CD14-positive monocyte (primary cell): ENCODE measurements around the gene MORC4. TPM values are rescaled to one million over a fixed set of nuclear protein-coding genes. Genes with fewer than 3 reads are reported as not detected.

Experiments used
- DNase-seq, 3 donors: peaks; one replicate each; pipeline ENCODE4 v3.0.0-alpha.2; 2011 to 2022
- H2AFZ ChIP-seq: 2 replicates; pipeline ENCODE4 v1.6.0; 2012; ENCODE audit warnings: mild to moderate bottlenecking, low read depth, low read length, inconsistent platforms; ENCODE audit not compliant: insufficient read depth, poor library complexity, severe bottlenecking
- H3K27ac ChIP-seq, 2 donors: 1 replicate in 1 of 2; 2 replicates in 1 of 2; pipeline ENCODE4 v1.5.1; 2012 to 2013; ENCODE audit warnings: low read length in 2 of 2, control low read depth in 1 of 2, inconsistent platforms in 1 of 2, low read depth in 1 of 2, mild to moderate bottlenecking in 1 of 2
- H3K27me3 ChIP-seq, 2 donors: one replicate each; pipeline versions ENCODE4 v1.6.0 to v1.6.1; 2011 to 2013; ENCODE audit warnings: low read length in 2 of 2; ENCODE audit not compliant: control insufficient read depth in 2 of 2, insufficient read depth in 2 of 2
- H3K36me3 ChIP-seq, 2 donors: replicated peaks in 1 of 2; 1 replicate in 1 of 2; 2 replicates in 1 of 2; pipeline versions ENCODE4 v1.5.1 to v1.6.1; 2012 to 2013; ENCODE audit warnings: low read length in 2 of 2, control low read depth in 1 of 2, inconsistent platforms in 1 of 2, mild to moderate bottlenecking in 1 of 2; ENCODE audit not compliant: insufficient read depth in 2 of 2, control insufficient read depth in 1 of 2
- H3K4me1 ChIP-seq, 2 donors: 1 replicate in 1 of 2; 2 replicates in 1 of 2; pipeline versions ENCODE4 v1.5.1 to v1.6.1; 2012 to 2013; ENCODE audit warnings: low read length in 2 of 2, control low read depth in 1 of 2, inconsistent platforms in 1 of 2, mild to moderate bottlenecking in 1 of 2, moderate library complexity in 1 of 2; ENCODE audit not compliant: insufficient read depth in 2 of 2, control insufficient read depth in 1 of 2
- H3K4me2 ChIP-seq: replicated peaks from 2 replicates; pipeline ENCODE3; 2012; ENCODE audit warnings: low read length, moderate library complexity, mild to moderate bottlenecking; ENCODE audit not compliant: poor library complexity, severe bottlenecking; ENCODE audit errors: extremely low read depth
- H3K4me3 ChIP-seq, 3 experiments: fragments of 200-600 bp in 1 of 3; sonication (generic) in 1 of 3; replicated peaks in 1 of 3; 1 replicate in 2 of 3; 2 replicates in 1 of 3; pipeline ENCODE4 v1.5.1; 2011 to 2013; ENCODE audit warnings: low read length in 3 of 3, mild to moderate bottlenecking in 3 of 3, control low read depth in 2 of 3, low read depth in 2 of 3, inconsistent platforms in 1 of 3, moderate library complexity in 1 of 3
- H3K79me2 ChIP-seq: 2 replicates; pipeline ENCODE4 v1.6.0; 2012; ENCODE audit warnings: mild to moderate bottlenecking, control low read depth, inconsistent platforms, low read length, moderate library complexity; ENCODE audit not compliant: insufficient read depth
- H3K9ac ChIP-seq: 2 replicates; pipeline ENCODE4 v1.6.0; 2017; ENCODE audit warnings: low read length, mild to moderate bottlenecking; ENCODE audit not compliant: insufficient read depth, poor library complexity, severe bottlenecking
- H3K9me3 ChIP-seq, 2 donors: replicated peaks in 1 of 2; 1 replicate in 1 of 2; 2 replicates in 1 of 2; pipeline versions ENCODE4 v1.5.1 to v1.6.1; 2012 to 2013; ENCODE audit warnings: low read length in 2 of 2, control low read depth in 1 of 2; ENCODE audit not compliant: control insufficient read depth in 1 of 2, insufficient read depth in 1 of 2
- H4K20me1 ChIP-seq: 2 replicates; pipeline ENCODE4 v1.6.0; 2012; ENCODE audit warnings: mild to moderate bottlenecking, low read length, control low read depth, moderate library complexity; ENCODE audit not compliant: insufficient read depth
- H3K27ac Mint-ChIP-seq, 7 donors: one replicate each; pipeline ENCODE4 v1.8.0; 2020; ENCODE audit warnings: mild to moderate bottlenecking in 7 of 7, mixed read lengths in 7 of 7, moderate library complexity in 6 of 7, inconsistent platforms in 2 of 7
- H3K27me3 Mint-ChIP-seq, 3 donors: one replicate each; pipeline ENCODE4 v1.8.0; 2021 to 2022; ENCODE audit warnings: low read depth in 3 of 3, mild to moderate bottlenecking in 3 of 3, mixed read lengths in 3 of 3, moderate library complexity in 3 of 3, inconsistent platforms in 1 of 3
- H3K36me3 Mint-ChIP-seq, 2 donors: one replicate each; pipeline ENCODE4 v1.8.0; 2020; ENCODE audit warnings: mixed read lengths in 2 of 2, inconsistent platforms in 1 of 2, mild to moderate bottlenecking in 1 of 2
- H3K4me1 Mint-ChIP-seq: one replicate; pipeline ENCODE4 v1.8.0; 2020; ENCODE audit warnings: mild to moderate bottlenecking, mixed read lengths
- H3K4me3 Mint-ChIP-seq, 2 donors: one replicate each; pipeline ENCODE4 v1.8.0; 2020; ENCODE audit warnings: mild to moderate bottlenecking in 2 of 2, mixed read lengths in 2 of 2, moderate library complexity in 1 of 2
- H3K9me3 Mint-ChIP-seq, 7 donors: one replicate each; pipeline ENCODE4 v1.8.0; 2020 to 2022; ENCODE audit warnings: mixed read lengths in 7 of 7, mild to moderate bottlenecking in 6 of 7, moderate library complexity in 6 of 7, inconsistent platforms in 2 of 7
- WGBS: methylation state at CpG from one replicate; pipeline ENCODE4 v1.1.5; 2013; ENCODE audit warnings: missing lambda C conversion rate; ENCODE audit not compliant: insufficient coverage; 5-methylcytosine and 5-hydroxymethylcytosine counted together
- intact Hi-C, 2 donors: fragments of 100-400 bp; cut with micrococcal nuclease; formaldehyde crosslinking; loops; one replicate each; pipeline versions ENCODE4 v1.15.0 to v1.15.1; 2023
- polyA plus RNA-seq, 3 donors: library from polyadenylated mRNA; depleted of rRNA in 1 of 3; unstranded in 2 of 3; stranded (reverse) in 1 of 3; fragments of 300-500 nt in 2 of 3; fragments of >200 nt in 1 of 3; fragmentation: Illumina TruSeq in 2 of 3; gene quantifications; 1 replicate in 2 of 3; 2 replicates in 1 of 3; pipeline ENCODE4 v1.2.3, GENCODE V29; 2012 to 2021
- TF ChIP-seq, protein P1 (sequence below): fragments of 200-600 bp; IDR thresholded peaks from one replicate; pipeline ENCODE4 v1.8.0; 2022; ENCODE audit warnings: antibody characterized with exemption, mild to moderate bottlenecking

Gene MORC4
- polyA plus RNA-seq, 3 donors: 0.06 to 0.23 (median 0.10) TPM

DNA sequence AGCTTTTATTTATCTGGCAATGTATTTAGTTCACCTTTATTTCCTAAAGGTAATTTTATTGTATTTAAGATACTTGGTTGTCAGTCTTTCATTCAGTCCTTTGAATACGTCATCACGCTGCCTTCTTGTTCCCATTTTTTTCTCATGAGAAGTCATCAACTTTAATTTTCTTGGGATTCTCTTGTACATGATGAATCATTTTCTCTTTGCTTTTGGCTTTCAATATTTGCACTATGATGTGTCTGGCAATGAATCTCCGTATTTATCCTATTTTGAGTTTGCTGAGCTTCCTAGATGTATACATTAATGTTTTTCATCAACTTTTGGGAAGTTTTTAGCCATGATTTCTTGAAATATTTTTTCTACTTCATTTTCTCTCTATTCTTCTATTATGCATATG is 51.4 kb downstream of the MORC4 start:
- WGBS: no CpG with 5 or more reads among the region's 3 CpGs
- H3K9me3 Mint-ChIP-seq: no peaks in the 10 kb centered on the region
- no peaks in the 10 kb centered on the region for H3K36me3 Mint-ChIP-seq
- peaks cover 4% of the 10 kb centered on the region for H3K4me1 Mint-ChIP-seq
- H3K27ac Mint-ChIP-seq: no peak overlapping the region
- H3K4me3 ChIP-seq: no peak overlapping the region
- TF ChIP-seq, protein P1, sequence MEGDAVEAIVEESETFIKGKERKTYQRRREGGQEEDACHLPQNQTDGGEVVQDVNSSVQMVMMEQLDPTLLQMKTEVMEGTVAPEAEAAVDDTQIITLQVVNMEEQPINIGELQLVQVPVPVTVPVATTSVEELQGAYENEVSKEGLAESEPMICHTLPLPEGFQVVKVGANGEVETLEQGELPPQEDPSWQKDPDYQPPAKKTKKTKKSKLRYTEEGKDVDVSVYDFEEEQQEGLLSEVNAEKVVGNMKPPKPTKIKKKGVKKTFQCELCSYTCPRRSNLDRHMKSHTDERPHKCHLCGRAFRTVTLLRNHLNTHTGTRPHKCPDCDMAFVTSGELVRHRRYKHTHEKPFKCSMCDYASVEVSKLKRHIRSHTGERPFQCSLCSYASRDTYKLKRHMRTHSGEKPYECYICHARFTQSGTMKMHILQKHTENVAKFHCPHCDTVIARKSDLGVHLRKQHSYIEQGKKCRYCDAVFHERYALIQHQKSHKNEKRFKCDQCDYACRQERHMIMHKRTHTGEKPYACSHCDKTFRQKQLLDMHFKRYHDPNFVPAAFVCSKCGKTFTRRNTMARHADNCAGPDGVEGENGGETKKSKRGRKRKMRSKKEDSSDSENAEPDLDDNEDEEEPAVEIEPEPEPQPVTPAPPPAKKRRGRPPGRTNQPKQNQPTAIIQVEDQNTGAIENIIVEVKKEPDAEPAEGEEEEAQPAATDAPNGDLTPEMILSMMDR: no peak
- H3K9me3 ChIP-seq: no peaks in the 10 kb centered on the region
- no peak for DNase-seq
- no peak overlapping the region for H2AFZ ChIP-seq
- no peak overlapping the region for H3K4me3 Mint-ChIP-seq
- no peak overlapping the region for H3K4me2 ChIP-seq
- H3K27ac ChIP-seq: no peak overlapping the region
- no peaks in the 10 kb centered on the region for H4K20me1 ChIP-seq
- H3K9ac ChIP-seq: no peak overlapping the region
- no peaks in the 10 kb centered on the region for H3K36me3 ChIP-seq
- no peaks in the 10 kb centered on the region for H3K79me2 ChIP-seq
- no peaks in the 10 kb centered on the region for H3K27me3 ChIP-seq
- intact Hi-C loops: no loop called here
- H3K27me3 Mint-ChIP-seq: peaks cover 0 to 7% (median 0%) of the 10 kb centered on the region in 3 donors
- no peaks in the 10 kb centered on the region for H3K4me1 ChIP-seq

DNA sequence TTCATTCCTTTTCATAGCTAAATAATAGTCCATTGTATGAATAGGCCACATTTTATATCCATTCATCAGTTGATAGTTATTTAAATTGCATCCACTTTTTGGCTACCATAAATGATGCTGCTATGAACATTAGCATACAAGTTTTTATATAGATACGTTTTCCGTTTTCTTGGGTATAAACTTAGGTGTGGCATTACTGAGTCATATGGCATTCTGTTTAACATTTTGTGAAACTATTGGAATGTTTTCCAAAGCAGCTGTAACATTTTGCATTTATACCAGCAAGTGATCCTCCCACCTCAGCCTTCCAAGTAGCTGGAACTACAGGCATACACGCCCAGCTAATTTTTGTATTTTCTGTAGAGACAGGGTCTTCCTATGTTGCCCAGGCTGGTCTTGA is 53.5 kb downstream of the MORC4 start:
- H3K9me3 ChIP-seq: no peaks in the 10 kb centered on the region
- H3K36me3 Mint-ChIP-seq: no peaks in the 10 kb centered on the region
- no peak overlapping the region for H3K4me3 Mint-ChIP-seq
- TF ChIP-seq, protein P1: no peak
- no peaks in the 10 kb centered on the region for H3K4me1 ChIP-seq
- WGBS: no CpG with 5 or more reads among the region's 3 CpGs
- DNase-seq: no peak
- H3K27me3 ChIP-seq: no peaks in the 10 kb centered on the region
- no peak overlapping the region for H3K4me2 ChIP-seq
- H3K79me2 ChIP-seq: no peaks in the 10 kb centered on the region
- no peak overlapping the region for H2AFZ ChIP-seq
- H3K9me3 Mint-ChIP-seq: no peaks in the 10 kb centered on the region
- intact Hi-C loops: no loop called here
- H3K27ac ChIP-seq: no peak overlapping the region
- no peak overlapping the region for H3K9ac ChIP-seq
- no peak overlapping the region for H3K27ac Mint-ChIP-seq
- no peaks in the 10 kb centered on the region for H3K36me3 ChIP-seq
- peaks cover 0 to 7% (median 1%) of the 10 kb centered on the region in 3 donors for H3K27me3 Mint-ChIP-seq
- no peak overlapping the region for H3K4me3 ChIP-seq
- no peaks in the 10 kb centered on the region for H4K20me1 ChIP-seq
- peaks cover 4% of the 10 kb centered on the region for H3K4me1 Mint-ChIP-seq
